ENCODE results near the gene INTS2.
"Not testable (repeated sequence)": the region's sequence is repeated elsewhere in the genome, so short reads cannot be mapped to it uniquely, and the experiment has no call there.

INTS2 gene

GRCh38 chr17:61825448-61826137 lies 102.2 kb downstream of the INTS2 start:
- DNase-seq (ENCODE audit: low read depth in 2 of 2): no peak

- no peak for DNase-seq (ENCODE audit: low read depth in 2 of 2)
Observed at GRCh38 chr17:61822326-61823285, 105.2 kb downstream of the INTS2 start.

DNA sequence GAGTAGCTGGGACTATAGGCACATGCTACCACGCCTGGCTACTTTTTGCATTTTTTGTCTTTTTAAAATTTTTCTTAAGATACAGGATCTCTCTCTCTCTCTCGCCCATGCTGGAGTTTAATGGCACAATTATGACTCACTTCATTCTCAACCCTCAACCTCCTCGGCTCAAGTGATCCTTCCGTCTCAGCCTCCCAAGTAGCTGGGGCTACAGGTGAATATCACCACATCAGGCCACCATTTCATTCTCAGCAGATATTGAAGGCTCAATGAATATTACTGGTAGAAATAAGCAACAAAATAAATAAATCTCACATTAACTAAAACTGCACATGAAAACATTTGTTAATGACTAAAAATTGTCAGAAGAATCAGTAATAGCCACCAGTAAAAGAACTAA lies 106.1 kb downstream of the INTS2 start:
- DNase-seq (ENCODE audit: low read depth in 2 of 2): no peak

DNA sequence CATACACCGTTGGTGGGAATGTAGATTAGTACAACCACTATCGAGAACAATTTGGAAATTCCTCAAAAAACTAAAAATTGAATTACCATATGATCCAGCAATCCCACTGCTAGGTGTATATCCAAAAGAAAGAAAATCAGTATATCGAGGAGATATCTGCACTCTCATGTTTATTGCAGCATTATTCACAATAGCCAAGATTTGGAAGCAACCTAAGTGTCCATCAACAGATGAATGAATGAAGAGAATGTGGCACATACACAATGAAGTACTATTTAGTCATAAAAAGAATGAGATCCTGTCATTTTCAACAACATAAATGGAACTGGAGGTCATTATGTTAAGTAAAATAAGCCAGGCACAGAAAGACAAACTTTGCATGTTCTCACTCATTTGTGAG lies 108.5 kb downstream of the INTS2 start:
- not testable (repeated sequence) for DNase-seq (ENCODE audit: low read depth in 2 of 2)

DNA sequence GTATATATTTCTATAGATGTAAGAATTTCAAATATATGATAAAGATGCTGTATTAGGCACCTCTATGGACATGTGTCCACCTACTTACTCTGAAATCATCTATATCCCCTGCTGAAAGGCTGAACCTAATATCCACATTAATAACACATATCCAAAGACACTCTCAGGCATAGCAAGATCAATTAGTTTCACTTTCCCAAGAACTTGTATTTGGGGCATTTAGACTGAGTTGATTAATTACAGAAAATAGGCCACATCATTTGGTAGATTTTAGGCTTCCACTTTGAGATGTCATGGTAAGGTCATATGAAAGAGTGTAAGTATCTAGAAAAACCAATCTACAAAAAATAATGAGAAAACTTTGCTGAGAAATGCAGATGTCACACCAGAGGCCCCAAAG lies 109.6 kb downstream of the INTS2 start:
- DNase-seq (ENCODE audit: low read depth in 2 of 2): no peak

- no peak for DNase-seq (ENCODE audit: low read depth in 2 of 2)
Observed at GRCh38 chr17:61817452-61817851, 110.3 kb downstream of the INTS2 start.

DNA sequence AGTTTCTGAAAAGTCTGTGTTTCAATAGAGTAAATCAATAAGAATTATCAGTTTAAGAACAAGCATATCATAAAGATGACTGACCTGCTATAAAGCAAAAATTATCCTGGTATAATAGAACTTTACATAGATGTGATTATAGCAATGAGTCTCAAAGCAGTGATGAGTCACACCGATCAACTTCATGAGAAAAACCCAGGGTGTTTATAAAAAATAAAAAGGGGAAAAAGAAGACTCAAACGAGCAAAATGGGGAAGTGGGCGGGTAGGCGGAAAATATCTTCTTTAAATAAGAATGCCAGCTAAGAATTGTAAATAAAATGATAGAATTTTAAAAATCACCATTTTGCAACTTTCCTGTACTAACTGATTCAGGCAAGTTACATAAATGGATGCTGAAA lies 111.2 kb downstream of the INTS2 start:
- DNase-seq (ENCODE audit: low read depth in 2 of 2): no peak

- no peak for DNase-seq (ENCODE audit: low read depth in 2 of 2)
Observed at GRCh38 chr17:61815863-61816503, 111.8 kb downstream of the INTS2 start.

All from stimulated activated CD8-positive, alpha-beta memory T cell treated with anti-CD3 and anti-CD28 coated beads, Interleukin-2, amount 100 ng/mL, for 48 hours (primary cell).